ENCODE data around the gene HTD2.

HTD2 gene

DNA sequence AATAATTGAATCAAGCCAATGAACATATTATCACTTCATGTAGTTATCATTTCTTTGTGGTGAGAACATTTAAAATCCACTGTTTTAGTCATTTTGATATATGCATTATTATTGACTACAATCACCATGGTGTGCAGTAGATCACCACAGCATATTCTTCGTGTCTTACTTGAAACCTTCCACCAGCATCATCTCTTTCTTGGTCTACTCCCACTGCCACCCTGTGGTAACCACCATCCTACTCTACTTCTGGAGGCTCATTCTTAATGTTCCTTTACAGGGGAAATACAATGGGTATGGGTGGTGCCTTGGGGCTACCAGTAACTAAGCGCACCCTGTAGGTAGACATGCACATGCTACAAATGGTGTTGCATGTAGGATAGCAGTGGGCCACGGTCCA lies 51.8 kb downstream of the HTD2 start:
- H3K4me3 ChIP-seq (ENCODE audit: low read depth, low read length), result no peak overlapping the region
- TF ChIP-seq ZNF623 (tag by site-specific recombination; IDR thresholded peaks at IDR 0.05), result no peak
- TF ChIP-seq KLF8 (tag by site-specific recombination; IDR thresholded peaks at IDR 0.05), result no peak
- TF ChIP-seq FEZF1 (tag by site-specific recombination; IDR thresholded peaks at IDR 0.05), result no peak
- TF ChIP-seq HOXC10 (CRISPR knock-in tag; IDR thresholded peaks at IDR 0.05), result no peak
- TF ChIP-seq ZNF169 (tag by site-specific recombination; IDR thresholded peaks at IDR 0.05), result no peak
- TF ChIP-seq EGR2 (tag by site-specific recombination; IDR thresholded peaks at IDR 0.05; ENCODE audit: low read depth), result peak; percentile 16; the same call in 1 of the 2 replicates
- TF ChIP-seq ZNF292 (tag by site-specific recombination; IDR thresholded peaks at IDR 0.05; ENCODE audit: borderline replicate concordance, low read depth), result no peak
- ChIA-PET CTCF (no interaction called here), POLR2A (no interaction called here)
- no peaks in the 10 kb centered on the region for H3K9me3 ChIP-seq (ENCODE audit: control insufficient read depth, insufficient read depth, low read depth, low read length)
- no peaks in the 10 kb centered on the region for H3K36me3 ChIP-seq (ENCODE audit: control insufficient read depth in 2 of 2, insufficient read depth in 1 of 2, low read length in 2 of 2)
- no peaks in the 10 kb centered on the region for H3K4me1 ChIP-seq (ENCODE audit: control insufficient read depth, insufficient read depth, low read length)
- no peak overlapping the region for H3K27ac ChIP-seq (ENCODE audit: extremely low read depth, low read depth, low read length)

- TF ChIP-seq PRDM4 (tag by site-specific recombination; IDR thresholded peaks at IDR 0.05) (no peak), ZNF555 (tag by site-specific recombination; conservative IDR thresholded peaks at IDR 0.05) (no peak), ZNF223 (tag by site-specific recombination; IDR thresholded peaks at IDR 0.05) (no peak), ZNF341 (tag by site-specific recombination; IDR thresholded peaks at IDR 0.05; ENCODE audit: low read depth) (no peak)
- TF ChIP-seq, protein P1, sequence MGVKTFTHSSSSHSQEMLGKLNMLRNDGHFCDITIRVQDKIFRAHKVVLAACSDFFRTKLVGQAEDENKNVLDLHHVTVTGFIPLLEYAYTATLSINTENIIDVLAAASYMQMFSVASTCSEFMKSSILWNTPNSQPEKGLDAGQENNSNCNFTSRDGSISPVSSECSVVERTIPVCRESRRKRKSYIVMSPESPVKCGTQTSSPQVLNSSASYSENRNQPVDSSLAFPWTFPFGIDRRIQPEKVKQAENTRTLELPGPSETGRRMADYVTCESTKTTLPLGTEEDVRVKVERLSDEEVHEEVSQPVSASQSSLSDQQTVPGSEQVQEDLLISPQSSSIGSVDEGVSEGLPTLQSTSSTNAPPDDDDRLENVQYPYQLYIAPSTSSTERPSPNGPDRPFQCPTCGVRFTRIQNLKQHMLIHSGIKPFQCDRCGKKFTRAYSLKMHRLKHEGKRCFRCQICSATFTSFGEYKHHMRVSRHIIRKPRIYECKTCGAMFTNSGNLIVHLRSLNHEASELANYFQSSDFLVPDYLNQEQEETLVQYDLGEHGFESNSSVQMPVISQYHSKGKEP (tag by site-specific recombination; IDR thresholded peaks at IDR 0.05), result no peak
- Histone ChIP-seq H3K27ac (ENCODE audit: extremely low read depth, low read depth, low read length) (no peak overlapping the region), H3K4me3 (ENCODE audit: low read depth, low read length) (no peak overlapping the region), H3K4me1 (ENCODE audit: control insufficient read depth, insufficient read depth, low read length) (no peaks in the 10 kb centered on the region), H3K36me3 (ENCODE audit: control insufficient read depth in 2 of 2, insufficient read depth in 1 of 2, low read length in 2 of 2) (no peaks in the 10 kb centered on the region), H3K9me3 (ENCODE audit: control insufficient read depth, insufficient read depth, low read depth, low read length) (no peaks in the 10 kb centered on the region)
- CTCF ChIA-PET, result interaction anchor here (0.6 kb wide), 1 partner anchor 156 kb away, joined by 3 read pairs; no protein-coding TSS in a partner anchor
- POLR2A ChIA-PET, result no interaction called here
Observed at GRCh38 chr3:58358808-58359207, 52.5 kb downstream of the HTD2 start.

DNA sequence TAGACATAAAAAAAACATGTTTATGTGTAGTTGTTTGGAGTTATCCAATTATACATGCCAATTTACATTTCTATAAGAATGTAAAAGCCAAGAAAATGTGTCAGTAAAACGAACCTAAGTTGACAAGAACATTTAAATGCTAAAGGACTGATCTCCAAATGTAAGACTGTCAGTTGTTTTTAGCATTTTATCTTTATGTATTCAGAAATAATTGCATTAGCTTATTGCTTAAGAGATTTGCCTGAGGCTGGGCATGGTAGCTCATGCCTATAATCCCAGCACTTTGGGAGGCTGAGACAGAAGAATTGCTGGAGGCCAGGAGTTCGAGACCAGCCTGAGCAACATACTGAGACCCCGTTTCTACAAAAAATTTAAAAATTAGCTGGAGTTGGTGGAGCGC lies 53.3 kb downstream of the HTD2 start:
- TF ChIP-seq ZNF530 (tag by site-specific recombination; IDR thresholded peaks at IDR 0.05; ENCODE audit: low read depth) (no peak), ZNF404 (tag by site-specific recombination; IDR thresholded peaks at IDR 0.05) (no peak), ZNF624 (tag by site-specific recombination; IDR thresholded peaks at IDR 0.05) (no peak), ZNF548 (tag by site-specific recombination; IDR thresholded peaks at IDR 0.05) (no peak), ZNF19 (tag by site-specific recombination; IDR thresholded peaks at IDR 0.05; ENCODE audit: low read depth) (no peak), ZNF623 (tag by site-specific recombination; IDR thresholded peaks at IDR 0.05) (no peak), KLF10 (tag by site-specific recombination; IDR thresholded peaks at IDR 0.05) (no peak), ZNF184 (tag by site-specific recombination; IDR thresholded peaks at IDR 0.05) (no peak), HOXA7 (CRISPR knock-in tag; IDR thresholded peaks at IDR 0.05; ENCODE audit: borderline replicate concordance) (no peak), ZNF221 (tag by site-specific recombination; IDR thresholded peaks at IDR 0.05; ENCODE audit: borderline replicate concordance) (no peak)
- TF ChIP-seq, protein P2, sequence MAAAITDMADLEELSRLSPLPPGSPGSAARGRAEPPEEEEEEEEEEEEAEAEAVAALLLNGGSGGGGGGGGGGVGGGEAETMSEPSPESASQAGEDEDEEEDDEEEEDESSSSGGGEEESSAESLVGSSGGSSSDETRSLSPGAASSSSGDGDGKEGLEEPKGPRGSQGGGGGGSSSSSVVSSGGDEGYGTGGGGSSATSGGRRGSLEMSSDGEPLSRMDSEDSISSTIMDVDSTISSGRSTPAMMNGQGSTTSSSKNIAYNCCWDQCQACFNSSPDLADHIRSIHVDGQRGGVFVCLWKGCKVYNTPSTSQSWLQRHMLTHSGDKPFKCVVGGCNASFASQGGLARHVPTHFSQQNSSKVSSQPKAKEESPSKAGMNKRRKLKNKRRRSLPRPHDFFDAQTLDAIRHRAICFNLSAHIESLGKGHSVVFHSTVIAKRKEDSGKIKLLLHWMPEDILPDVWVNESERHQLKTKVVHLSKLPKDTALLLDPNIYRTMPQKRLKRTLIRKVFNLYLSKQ (tag by site-specific recombination; IDR thresholded peaks at IDR 0.05; ENCODE audit: borderline replicate concordance), result no peak
- TF ChIP-seq, protein P3, sequence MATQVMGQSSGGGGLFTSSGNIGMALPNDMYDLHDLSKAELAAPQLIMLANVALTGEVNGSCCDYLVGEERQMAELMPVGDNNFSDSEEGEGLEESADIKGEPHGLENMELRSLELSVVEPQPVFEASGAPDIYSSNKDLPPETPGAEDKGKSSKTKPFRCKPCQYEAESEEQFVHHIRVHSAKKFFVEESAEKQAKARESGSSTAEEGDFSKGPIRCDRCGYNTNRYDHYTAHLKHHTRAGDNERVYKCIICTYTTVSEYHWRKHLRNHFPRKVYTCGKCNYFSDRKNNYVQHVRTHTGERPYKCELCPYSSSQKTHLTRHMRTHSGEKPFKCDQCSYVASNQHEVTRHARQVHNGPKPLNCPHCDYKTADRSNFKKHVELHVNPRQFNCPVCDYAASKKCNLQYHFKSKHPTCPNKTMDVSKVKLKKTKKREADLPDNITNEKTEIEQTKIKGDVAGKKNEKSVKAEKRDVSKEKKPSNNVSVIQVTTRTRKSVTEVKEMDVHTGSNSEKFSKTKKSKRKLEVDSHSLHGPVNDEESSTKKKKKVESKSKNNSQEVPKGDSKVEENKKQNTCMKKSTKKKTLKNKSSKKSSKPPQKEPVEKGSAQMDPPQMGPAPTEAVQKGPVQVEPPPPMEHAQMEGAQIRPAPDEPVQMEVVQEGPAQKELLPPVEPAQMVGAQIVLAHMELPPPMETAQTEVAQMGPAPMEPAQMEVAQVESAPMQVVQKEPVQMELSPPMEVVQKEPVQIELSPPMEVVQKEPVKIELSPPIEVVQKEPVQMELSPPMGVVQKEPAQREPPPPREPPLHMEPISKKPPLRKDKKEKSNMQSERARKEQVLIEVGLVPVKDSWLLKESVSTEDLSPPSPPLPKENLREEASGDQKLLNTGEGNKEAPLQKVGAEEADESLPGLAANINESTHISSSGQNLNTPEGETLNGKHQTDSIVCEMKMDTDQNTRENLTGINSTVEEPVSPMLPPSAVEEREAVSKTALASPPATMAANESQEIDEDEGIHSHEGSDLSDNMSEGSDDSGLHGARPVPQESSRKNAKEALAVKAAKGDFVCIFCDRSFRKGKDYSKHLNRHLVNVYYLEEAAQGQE (tag by site-specific recombination; IDR thresholded peaks at IDR 0.05), result no peak
- POLR2A ChIA-PET, result no interaction called here
- Histone ChIP-seq H3K9me3 (ENCODE audit: control insufficient read depth, insufficient read depth, low read depth, low read length) (no peaks in the 10 kb centered on the region), H3K4me1 (ENCODE audit: control insufficient read depth, insufficient read depth, low read length) (no peaks in the 10 kb centered on the region), H3K27ac (ENCODE audit: extremely low read depth, low read depth, low read length) (no peak overlapping the region), H3K36me3 (ENCODE audit: control insufficient read depth in 2 of 2, insufficient read depth in 1 of 2, low read length in 2 of 2) (no peaks in the 10 kb centered on the region), H3K4me3 (ENCODE audit: low read depth, low read length) (no peak overlapping the region)
- CTCF ChIA-PET, result no interaction called here

All from HEK293 (cell line).